SHP77 (cell line): ENCODE data around the gene APLNR.
A peak's percentile ranks its signal among the peaks of the same experiment; 100 is the strongest.

Experiments
- DNase-seq, 2 experiments: peaks; one replicate each; lab custom pipeline; 2025; lab: John Stamatoyannopoulos, UW

APLNR gene

DNA sequence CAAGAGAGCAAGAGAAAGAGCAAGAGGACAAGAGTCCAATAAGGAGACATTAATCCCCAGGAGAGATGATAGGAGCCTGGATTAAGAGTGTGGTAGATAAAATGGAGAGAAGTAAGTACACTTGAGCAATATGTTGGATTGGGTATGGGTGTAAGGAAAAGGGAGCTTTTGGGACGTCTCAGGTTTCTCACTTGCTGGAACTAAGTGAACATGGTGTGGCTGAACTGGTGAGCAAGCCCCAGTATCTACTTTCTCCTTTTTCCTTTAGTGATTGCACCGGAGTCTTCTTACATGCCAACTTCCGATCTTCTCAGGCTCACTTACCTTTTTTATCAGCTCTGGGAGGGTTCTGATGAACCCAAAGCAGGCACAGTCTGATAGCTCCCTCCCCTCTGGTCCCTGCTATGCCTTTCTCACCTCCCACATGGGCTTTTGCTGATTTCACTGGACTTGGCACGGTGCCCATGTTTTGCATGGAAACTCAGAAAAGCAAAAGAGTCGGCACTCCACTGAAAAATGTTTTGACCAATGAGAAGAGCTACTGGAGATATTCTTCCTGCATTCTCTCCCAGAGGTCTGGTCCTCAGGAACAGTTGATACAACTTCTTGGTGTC, 14.5 kb upstream of the APLNR start:
- DNase-seq = no peak

DNA sequence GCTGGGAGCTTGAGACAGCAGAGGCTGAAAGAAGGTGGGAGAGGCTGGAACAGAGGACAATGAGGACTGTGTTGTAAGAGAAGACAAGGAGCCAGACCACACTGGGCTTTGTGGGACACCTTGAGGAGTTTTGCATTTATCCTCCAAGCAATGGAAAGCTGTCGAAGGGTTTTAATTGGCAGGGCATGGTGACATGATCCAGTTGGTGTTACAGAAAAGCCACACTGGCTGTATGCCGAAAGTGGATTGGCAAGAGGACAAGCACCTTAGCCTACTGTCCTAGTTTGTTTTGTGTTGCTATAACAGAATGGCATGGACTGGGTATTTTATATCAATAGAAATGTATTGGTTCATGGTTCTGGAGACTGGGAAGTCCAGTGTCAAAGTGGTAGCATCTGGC, 14.0 kb upstream of the APLNR start:
- no peak for DNase-seq

DNA sequence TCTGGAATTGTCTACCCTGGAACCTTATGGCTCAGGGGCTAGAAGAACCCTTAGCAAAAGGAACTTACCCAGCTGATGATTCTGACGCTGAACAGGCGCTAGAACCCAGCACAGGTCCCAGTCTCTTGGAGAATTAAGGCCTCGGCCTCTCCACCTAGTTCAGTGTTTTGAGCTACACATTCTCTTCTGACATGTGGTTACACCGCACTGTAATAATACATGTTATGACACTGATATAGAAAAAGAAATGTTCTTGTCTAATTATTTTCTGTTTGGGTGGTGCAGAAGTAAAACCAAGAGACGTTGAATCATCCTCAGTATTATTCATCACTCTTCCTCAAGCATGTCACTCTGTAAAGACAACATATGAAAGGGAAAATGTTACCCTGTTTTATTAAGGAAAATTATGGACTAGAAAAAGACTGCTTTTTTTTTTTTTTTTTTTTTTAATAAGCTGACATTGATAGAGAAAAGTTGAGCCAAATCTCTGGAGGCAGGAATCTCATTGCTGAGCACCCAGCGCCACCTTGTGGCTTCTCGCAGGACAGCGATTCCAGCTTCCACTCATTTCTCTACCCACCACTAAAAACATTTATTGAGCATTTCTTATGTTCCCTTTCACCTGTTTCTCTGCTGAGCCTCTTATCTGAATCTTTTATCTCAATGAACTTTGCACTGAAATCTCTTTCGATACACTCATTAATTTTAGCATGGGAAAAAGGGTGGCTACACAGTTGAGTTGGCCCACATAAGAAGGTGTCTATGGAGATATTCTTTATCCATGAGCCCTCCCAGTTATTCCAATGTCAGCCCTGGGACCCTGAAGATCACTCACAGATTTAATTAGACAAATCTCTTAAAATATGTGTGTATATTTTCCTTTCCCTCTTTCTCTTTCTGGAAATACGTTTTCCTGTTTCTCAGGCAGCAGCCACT, 12.6 kb upstream of the APLNR start:
- DNase-seq = no peak

DNA sequence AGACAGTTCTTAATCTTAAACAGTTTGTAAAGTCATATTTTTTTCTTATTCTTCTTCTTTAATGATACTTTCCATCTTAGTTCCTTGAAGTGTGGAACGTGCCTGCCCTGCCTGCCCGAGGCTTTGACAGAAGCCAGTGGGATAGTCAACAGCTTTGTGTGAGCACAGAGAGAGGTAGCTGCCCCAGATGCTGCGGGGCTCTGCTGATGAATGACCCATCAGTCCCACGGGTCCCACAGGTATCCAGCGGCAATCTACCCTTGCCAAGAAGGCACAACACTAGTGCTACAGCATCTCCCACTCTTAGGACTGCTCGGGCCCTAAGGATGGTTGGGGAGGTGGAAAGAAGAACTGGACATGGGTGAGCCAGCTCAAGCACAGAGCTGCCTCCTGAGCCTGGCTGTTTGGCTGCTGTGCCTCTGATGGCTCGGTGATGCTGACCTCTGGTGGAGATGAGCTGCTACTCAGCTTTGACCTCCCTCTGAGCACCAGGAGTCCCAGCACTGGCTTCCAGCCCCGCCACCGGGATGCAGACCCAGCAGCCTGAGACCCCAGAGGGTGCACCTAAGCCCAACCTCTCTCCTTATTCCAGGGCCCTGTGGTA, 11.8 kb upstream of the APLNR start:
- DNase-seq = peak; percentile 15 to 46

DNA sequence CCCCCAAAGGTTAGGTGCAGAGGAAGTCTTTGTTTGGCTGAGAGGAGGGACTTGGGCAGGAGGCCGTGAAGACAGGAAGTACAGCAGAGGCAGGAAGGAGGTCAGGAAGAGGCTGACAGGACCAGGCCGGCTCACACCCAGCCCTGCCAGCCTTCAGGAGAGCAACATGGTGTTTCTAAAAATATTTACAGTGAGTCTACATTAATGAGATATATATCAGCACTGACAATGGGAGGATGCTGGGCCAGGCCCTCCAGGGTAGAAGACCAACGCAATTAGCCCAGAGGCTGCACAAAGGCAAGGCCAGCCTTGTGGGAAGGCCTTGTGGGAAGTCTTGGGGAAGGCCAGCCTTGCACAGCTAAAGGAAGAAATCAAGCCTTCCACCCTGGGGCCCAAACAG, 7.9 kb upstream of the APLNR start:
- no peak for DNase-seq

DNA sequence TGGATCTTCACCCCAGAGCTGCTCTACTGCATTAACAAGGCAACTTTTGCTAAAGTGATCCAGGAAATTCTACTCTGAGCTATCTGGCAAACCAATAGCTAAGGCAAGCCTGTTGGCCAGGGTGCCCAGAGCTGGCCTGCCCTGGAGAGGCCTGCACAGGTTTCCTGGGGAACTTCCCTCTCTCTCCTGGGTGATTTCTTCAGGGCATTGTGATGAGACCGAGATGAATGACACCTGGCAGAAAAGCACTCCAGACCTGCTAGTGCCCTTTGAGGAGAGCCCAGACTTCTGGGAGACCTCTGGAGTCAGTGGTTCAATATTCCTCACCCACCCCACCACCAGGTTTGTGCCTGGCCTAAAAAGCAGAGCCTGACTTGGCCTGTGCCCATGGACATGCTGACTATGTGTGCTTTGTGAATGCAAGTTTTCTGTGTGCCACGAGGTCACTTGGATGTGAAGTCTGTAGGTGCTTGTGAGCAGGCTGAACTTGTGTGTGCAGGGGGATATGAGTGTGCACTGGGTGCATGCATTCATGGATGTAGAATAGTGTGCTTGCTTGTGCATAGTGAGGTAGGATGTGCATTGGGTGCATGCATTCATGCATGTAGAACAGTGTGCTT, 4.4 kb upstream of the APLNR start:
- no peak for DNase-seq

DNA sequence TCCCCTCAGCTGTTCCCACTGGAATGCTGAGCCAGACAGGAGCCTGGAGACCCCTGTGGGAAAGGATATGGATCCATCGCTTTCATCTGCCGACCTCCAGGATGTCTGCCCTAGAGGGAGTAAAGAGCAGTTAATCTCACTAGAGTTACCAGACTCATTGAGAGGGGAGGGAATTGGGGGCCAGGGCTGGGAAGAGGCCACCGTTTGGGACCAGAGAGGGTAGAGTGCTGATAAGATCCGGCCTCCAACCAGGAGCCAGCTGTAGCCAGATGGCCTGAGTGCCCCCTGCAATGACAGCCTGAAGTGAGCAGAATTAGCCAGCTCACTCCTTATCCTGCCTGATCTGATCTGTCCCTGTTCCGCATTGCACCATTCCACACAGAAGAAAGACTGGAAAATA, 3.7 kb upstream of the APLNR start:
- no peak for DNase-seq

DNA sequence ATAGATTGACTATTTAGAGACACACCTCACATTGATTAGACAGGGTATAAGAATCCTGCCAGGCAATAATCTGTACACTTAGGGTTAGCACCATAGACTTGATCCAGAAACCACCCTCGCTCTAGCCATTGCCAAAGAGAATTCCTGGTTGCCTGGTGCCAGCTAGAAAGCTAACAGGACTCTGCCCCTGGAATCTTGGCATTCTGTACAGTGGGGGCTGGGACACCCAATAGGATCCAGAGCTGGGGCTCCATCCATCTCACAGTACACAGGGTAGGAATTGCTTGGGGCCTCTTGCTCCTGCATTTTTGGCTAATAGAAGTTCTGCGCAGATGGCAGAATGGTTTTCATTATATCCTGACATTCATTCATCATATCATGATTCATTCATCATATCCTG, 3.0 kb upstream of the APLNR start:
- no peak for DNase-seq

DNA sequence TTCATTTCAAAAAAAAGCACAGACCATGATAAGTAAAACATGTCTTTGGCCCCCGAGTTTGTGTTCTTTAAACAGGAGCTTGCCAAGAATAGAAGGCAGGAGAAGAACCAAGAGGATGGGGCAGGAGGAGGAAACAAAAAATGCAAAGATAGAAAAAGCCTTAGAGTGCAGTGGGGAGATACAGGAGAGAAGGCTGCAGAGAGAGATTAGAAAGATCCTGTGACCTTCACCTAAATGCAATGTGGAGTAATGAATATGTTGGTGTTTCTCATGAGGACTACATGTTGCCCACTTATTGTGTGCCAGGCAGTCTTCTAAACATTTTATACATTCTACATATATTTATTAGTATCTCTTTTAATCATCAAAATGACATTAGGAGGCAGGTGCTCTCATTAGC, 2.3 kb upstream of the APLNR start:
- DNase-seq = no peak

DNA sequence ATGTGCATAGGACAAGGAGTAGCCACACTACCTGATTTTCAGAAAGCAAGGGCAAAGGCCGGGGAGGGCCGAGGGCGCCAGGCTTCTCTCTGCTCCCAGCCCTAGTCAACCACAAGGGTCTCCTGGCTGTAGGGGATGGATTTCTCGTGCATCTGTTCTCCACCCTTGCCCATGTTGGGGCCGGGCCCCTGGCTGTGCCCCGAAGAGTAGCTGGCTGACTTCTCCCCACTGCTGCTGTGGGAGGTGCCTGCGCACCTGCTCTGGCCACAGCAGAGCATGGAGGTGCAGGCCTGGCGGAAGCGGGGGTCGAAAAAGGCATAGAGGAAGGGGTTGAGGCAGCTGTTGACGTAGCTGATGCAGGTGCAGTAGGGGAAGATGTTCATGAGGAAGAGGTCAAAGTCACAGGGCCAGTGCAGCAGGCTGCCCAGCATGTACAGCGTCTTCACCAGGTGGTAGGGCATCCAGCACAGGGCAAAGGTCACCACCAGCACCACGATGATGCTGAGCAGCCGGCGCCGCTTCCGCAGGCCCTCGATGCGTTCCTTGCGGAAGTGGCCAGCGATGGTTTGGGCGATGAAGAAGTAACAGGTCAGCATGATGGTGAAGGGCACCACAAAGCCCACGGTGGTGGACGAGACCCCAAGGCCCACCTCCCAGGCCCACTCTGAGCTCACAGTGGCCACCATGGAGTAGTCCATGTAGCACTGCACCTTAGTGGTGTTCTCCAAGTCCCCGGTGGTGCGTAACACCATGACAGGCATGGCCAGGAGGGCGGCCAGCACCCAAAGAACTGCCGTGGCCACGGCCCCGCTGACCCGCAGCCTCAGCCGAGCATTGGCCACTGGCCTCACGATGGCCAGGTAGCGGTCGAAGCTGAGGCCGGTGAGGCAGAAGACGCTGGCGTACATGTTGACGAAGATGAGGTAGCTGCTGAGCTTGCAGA, 1.0 kb downstream of the APLNR start:
- no peak for DNase-seq

DNA sequence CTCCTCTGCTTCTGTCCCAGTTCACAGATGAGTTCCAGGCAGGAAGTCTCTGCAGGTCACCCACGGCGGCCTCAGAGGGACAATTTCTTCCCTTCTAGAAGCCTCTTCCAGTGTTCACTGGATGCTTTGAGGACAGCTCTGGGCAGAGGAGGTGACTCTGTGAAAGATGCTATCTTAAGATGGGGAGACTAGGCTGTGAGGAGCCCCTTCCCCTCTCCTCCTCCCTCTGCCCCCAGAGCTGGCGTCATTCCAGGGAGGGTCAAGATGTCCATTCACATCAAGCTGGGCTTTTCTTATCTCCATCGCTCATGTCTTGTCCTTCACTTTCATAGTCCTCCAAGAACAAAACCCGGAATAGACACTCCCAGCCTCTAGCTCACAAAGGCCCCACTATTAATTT, 3.3 kb downstream of the APLNR start:
- DNase-seq = no peak

DNA sequence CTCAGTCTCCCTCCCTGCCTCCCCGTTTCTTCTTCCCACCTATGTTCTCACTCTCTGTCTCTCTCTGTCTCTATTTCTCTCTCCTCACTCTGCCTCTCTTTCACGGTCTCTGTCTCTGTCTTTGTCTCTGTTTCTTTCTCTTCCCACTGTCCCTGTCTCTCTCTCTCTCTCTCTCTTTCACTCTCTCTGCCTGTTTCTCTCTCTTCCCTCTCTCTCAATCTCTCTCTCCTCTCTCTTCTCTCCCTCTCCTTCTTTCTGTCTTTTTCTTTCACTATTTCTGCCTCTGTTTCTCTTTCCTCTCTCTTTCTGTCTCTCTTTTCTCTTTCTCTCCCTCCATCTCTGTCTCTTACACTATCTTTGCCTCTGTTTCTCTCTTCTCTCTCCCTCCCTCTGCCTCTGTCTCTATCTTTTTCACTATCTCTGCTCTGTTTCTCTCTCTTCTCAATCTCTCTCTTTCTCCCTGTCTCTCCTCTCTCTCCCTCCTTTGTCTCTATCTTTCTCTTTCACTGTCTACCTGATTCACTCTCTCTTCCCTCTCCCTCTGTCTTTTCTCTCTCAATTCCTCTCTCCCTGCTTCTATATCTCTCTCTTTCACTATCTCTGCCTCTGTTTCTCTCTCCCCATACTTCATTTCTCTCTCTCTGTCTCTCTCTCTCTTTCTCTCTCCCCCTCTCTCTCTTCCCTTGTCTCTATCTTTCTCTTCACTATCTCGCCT, 5.4 kb downstream of the APLNR start:
- no peak for DNase-seq

DNA sequence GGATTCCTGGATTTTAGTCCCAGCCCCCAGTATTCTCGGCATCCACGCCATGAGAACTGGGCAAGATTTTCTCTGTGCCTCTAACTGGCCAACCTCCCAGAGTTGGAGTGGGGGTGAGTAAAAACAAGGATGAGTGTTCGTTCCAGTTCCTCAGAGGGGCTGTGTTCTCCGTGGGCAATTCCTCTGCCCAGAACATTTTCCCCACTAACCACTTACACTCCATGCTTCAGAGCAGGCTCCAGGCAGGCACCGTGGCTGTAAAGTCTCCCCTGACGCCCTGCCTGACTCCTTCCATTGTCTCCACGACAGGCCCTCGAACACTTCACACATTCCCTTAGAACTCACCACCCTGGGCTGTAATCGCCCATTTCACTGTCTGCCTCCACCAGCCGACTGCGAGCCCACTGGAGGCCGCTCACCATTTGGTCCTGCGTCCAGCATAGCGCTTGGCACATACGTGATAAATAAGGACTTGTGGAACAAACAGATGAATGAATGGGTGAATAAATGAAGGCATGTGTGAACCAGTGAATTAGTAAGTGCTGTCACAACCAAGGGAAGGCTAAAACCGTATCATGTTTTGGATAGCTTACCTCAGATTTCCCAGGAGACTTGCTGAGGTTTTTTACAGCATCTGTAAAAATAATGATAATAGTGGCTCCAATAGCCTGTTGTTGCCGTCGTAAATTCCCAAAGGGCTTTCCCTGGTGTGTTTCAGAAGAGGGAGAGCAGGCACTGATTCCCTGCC, 6.1 kb downstream of the APLNR start:
- DNase-seq = no peak

DNA sequence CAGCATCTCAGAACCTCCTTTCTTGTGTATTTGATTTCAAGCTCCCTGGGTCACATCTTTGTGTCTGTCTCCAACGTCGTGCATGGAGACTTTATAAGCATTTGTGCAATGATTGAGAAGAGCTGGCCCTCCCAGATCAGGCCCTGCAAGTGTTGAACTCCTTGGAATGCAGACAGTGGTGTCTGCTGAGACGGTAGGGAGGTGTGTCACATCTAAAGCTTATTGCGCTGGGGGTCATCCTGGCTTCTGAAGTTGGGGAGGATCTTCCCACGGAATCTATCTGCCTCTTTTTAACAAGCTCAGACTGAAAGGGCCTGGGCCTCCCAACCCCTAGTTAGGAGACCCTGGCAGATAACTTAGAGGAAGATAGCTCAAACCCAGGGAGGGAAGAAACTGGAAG, 6.7 kb downstream of the APLNR start:
- no peak for DNase-seq

DNA sequence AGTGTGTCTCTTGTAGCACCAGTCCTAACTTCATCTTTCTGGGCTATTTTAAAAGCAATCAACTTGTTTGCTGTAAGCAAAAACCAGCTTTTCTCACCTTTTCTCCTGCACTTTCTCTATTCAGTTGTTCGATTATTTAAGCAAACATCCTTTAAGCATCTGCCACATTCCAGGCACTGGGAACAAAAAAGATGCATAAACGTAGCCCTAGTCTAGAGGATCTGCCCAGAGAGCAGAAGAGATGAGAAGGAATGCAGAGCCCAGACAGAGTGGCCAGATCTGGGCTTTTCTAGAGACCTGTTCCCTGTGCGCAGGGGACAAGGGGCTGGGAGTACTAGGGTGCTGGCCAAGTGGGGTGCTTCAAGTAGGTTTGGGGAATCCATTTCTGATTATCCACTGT, 8.4 kb downstream of the APLNR start:
- DNase-seq = no peak

DNA sequence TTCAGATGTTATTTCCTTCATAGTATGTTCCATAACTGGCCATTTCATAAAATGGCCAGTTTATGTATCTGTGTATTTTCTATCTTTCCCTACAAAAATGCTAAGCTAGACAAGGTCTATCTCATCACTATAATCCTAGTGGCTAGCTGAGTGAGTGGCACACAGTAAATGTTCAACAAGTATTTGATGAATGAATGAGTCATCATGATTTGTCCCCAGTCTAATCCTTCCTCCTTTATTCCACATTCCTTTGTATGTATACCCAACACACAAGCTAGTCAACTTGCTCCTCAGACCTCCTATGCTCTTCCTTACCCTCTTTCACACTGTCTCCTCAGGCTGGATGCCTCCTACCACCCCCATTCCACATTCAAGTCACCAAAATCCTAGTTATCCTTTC, 12.5 kb downstream of the APLNR start:
- no peak for DNase-seq

DNA sequence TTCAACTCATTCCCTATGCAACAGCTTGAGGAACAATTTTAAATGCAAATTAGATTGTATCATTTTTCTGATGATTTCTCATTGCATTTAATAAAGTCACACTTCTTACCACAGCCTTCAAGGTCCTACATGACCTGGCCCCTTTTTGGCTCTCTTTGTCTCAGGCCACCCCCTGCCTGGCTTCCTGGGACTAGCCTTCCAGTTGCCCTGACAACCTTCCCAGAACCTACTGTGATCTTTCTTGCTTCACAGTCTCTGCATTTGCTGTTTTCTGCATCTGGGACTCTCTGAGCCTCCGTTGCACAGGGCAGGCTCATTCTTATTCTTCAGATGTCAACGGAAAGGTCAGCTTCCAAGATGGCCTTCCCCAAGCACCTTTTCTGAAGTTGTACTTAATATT, 12.9 kb downstream of the APLNR start:
- no peak for DNase-seq

DNA sequence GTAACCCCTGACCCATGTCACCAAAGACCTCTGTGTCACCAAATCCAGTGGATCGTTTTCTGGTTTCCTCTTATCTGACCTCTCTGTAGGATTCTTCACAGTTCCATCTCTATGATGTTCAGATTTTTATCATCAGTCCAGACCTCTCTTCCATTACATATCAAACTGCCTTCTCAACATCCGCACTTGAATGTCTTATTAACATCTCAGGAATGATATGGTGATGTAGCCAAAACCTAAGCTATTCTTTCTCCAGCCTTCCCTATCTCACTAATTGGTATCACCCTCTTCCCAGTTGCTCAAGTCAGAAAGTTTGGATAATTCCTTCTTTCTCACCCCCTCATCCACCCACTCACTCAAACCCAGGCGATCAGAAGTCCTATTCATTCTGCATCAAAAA, 13.4 kb downstream of the APLNR start:
- no peak for DNase-seq

DNA sequence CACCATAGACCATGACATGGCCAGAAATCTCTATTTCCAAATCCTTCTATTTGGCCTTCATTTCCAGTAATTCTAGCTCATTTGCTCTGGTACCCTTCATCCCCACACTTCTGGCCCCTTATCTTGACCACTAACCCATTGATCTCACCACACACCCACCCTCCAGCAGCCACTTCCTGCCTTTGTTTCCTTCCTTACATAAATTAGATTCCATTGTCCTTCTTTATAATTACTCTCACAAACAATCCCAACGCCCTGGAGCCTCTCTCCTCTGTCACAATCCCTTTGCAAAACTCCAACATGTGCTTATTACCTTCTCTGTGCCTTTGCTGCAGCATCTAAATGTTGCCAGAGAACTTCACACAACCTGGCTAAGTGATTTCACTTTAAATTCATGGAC, 14.8 kb downstream of the APLNR start:
- DNase-seq = no peak

DNA sequence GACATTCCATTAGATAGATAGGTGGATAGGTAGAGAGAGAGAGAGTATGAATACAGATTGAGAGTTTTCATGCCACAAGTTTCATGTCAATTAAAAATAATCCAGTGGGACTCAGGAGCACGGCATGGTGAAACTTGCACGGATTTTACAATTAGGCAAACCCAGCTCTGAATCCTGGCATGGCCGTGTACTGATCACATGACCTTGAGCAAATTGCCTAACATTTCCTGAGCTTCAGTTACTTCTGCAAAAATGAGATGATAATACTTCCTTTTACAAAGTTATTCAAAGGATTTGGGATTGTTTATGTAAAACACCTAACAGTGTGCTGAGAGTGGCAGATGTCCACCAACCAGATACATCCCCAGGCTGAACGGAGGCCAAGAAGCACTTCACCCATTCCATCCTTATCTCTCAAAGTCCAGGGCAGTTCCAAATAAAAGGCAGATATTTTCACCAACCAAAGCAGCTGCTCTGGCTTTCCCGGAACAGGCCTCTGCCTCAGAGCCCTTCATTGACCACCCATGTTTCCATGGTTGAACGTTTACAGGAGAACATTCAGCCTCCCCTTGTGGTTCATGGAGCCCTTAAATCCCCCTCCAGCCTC, 17.9 kb downstream of the APLNR start:
- DNase-seq = no peak
